ENCODE measurements around the gene ATAD3B.
"Not testable (repeated sequence)": the region's sequence is repeated elsewhere in the genome, so short reads cannot be mapped to it uniquely, and the experiment has no call there.

The ATAD3B gene, protein sequence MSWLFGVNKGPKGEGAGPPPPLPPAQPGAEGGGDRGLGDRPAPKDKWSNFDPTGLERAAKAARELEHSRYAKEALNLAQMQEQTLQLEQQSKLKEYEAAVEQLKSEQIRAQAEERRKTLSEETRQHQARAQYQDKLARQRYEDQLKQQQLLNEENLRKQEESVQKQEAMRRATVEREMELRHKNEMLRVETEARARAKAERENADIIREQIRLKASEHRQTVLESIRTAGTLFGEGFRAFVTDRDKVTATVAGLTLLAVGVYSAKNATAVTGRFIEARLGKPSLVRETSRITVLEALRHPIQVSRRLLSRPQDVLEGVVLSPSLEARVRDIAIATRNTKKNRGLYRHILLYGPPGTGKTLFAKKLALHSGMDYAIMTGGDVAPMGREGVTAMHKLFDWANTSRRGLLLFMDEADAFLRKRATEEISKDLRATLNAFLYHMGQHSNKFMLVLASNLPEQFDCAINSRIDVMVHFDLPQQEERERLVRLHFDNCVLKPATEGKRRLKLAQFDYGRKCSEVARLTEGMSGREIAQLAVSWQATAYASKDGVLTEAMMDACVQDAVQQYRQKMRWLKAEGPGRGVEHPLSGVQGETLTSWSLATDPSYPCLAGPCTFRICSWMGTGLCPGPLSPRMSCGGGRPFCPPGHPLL

DNA sequence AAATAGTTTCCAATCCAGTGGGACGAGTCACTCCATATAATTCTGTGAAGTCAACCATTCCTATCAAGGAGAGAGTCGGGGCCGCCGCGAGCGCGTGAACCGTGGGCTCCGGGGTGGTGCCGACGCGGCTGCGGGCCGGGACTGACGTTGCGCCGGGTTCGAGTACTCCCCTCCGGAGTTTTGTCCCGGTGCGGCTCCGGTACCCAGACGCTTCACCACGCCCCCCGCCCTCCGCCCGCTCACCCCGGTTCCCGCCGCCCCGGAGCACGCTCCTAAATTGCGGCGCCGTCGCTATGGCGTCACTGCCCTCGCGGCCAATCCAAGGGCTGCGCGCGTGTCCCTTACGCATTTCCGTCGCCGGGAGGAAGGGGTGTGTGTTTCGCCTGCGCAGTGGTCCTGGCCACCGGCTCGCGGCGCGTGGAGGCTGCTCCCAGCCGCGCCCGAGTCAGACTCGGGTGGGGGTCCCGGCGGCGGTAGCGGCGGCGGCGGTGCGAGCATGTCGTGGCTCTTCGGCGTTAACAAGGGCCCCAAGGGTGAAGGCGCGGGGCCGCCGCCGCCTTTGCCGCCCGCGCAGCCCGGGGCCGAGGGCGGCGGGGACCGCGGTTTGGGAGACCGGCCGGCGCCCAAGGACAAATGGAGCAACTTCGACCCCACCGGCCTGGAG, at the start of gene ATAD3B:
TSS of gene ATAD3B (plus strand) at position 377 of the 664 bp plus-strand sequence. CDS start at position 497, 120 bp downstream.
- DNase-seq, result peak; percentile 85 to 94

DNA sequence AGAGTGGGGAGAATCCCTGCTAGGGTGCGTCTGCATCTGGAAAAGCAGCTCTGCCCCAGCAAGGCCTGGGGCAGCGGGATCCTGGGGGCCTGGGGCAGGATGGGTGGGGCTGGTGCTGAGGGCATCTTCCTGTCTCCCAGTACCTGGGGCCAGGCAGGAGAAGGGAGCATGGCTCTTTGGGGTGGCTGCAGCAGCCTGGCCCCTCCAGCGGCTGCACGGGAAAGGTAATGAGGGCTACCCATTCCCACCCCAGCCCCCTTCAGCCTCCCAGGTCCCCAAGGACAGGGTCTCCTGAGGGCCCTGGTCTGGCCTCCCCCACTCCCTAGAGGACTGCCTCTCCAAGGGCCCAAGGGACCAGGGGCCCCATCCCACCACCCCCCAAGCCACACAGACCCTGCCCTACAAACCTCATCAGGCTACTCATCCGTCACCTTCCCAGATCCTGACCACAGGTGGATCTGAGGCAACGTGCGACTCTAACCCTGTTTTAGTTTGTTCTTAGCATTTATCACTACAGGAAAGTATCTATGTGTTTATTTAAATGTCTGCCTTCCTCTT, 49.6 kb upstream of the ATAD3B start:
- no peak for DNase-seq

DNA sequence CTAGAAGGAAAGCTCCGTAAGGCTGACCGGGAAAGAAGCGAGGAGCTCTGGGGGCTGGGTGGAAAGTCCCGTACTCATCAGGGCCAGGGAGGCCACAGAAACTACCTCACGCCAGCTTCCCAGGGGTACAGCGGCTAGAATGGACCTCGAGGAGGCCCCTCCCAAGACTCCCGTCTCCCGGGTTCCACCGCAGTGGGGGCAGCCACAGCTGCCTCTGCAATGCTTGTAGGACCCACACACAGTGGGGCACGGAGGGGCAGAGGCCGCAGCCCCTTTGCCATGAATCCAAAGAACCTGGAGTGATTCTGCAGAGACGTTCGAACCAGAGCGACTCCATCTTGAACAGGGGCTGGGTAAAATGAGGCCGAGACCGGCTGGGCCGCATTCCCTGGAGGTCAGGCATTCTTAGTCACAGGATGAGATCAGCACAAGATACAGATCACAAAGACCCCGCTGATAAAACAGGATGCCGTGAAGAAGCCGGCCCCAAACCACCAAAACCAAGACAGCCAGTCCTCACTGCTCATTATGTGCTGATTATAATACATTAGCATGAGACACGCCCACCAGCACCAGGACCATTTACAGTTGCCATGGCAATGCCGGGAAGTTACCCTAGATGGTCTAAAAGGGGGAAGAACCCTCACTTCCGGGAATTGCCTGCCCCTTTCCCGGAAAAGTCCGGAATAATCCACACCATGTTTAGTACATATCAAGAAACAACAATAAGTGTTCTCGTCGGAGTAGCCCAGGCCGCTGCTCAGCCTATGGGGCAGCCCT, 48.9 kb upstream of the ATAD3B start:
- DNase-seq, result no peak

DNA sequence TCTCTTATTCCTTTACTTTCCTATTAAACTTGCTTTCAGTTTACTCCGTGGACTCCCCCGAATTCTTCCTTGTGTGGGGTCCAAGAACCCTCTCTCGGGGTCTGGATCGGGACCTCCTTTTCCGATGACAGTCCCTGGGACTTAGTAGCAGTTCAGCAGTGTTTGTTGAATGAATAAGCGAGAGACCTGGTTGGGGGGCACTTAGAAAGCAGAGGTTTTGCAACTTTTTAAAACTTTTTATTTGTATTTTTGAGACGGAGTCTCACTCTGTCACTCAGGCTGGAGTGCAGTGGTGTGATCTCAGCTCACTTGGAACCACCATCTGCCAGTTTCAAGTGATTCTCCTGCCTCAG, 48.3 kb upstream of the ATAD3B start:
- DNase-seq, result no peak

DNA sequence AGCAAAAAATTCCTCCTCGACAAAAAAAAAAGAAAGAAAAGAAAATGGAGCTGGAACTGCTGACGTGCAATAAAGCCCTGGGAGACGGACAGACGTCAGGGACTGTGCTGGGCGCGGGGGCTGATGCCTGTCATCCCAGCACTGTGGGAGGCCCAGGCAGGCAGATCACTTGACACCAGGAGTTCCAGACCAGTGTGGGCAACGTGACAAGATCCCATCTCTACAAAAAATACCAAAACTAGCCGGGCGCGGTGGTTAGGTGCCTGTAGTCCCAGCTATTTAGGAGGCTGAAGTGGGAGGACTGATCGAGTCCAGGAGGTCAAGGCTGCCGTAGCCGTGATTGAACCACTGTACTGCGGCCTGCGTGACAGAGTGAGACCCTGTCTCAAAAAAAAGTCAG, 46.9 kb upstream of the ATAD3B start:
- DNase-seq, result no peak

DNA sequence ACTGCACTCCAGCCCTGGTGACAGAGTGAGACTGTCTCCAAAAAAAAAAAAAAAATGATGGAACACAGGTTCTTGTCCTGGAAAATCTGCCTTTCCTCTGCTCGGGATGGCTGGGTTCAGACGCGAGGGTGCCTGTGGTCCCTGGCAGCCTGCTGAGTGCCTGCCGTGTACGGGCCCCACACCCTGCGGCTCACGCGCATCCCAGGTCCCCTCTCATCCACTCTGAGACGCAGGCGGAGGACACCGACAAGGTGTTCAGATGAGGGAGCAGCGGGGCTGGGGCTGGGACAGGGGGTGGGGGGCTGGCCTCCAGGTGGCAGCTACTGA, 46.2 kb upstream of the ATAD3B start:
- no peak for DNase-seq

DNA sequence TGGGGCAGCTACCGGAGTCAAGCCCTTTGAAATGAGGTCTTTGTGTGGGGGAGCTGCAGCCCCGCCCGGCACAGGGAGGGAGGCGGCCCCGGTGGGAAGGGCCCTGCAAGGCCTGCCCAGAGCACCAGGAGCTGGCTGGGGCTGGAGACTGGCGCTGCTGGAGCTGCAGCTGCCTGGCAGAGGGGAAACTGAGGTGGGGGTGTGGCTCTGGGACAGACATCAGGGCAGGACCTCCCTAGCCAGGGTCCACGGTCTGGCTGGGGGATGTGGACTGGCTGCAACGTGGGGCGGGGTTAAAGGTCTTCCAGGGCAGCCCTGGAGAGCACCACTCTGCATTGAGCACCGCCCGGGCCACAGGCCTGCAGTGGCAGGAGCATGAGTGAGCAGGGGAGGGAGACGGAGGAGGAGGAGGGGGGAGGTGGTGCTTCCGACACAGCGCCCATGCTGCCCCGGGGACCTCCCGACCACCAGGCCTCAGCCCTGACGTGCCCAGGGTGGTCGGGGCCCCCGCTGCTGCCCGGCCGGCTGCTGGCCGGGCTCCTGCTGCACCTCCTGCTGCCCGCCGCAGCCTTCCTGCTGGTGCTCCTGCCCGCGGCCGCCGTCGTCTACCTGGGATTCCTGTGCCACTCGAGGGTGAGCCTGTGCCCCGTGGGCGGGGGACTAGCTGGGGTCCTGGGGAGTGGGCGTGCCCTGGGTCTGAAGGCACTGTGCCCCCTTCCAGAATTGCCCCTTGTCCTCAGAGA, 45.6 kb upstream of the ATAD3B start:
- DNase-seq, result no peak

DNA sequence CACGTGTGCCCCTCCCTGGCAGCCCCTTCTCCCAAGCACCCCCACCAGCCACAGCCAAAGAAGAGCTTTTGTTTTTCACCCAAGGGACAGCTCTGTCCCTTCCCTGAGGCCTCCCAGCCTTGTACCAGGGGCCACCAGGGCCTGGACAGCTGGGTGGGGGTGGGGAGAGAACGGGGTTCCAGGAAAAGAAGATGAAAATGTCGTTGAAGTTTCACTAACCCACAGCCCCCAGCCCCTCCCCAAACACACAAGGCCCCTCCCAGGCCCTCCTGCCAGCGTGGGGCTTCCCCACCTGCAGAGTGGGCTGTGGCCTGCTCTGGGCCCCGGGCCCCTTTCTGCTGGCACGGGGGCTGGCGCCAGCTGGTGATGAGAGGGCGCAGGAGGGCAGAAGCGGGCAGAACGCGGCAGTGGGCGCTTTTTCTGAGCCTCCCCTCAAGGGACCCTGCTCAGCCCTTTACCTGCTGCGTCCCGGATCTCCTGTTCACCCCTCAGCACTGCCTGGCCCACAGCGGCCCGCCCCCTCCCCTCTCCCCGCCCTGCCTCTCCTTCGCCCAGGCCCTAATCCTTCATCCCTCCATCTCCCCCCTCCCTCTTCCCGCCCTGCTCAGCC, 45.0 kb upstream of the ATAD3B start:
- DNase-seq, result no peak

DNA sequence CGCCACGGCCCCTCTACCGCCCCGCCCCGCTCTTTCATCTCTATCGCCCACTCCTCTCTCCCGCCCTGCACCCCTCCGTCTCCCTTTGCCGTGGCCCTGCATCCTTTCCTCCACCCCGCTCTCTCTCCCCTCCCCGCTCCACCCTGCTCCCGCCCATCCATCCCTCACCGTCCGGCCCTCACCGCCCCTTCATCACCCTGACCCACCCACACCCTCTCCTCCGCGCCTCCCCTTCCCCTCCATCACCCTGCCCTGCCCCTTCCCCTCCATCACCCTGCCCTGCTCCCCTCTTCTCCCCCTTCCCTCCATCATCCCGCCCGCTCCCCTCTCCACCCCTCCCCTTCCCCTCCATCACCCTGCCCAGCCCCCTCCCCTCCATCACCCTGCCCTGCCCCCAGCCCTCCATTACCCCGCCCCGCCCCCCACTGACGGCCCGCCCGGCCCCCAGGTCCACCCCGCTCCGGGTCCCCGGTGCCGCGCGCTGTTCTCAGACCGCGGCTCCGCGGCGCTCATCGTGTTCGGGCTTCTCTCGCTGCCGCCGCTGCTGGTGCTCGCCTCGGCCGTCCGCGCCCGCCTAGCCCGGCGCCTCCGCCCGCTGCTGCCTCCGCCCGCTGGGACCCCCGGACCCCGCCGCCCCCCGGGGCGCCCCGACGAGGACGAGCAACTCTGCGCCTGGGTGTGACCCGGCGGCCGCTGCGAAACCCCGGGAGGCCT, 44.3 kb upstream of the ATAD3B start:
- no peak for DNase-seq

DNA sequence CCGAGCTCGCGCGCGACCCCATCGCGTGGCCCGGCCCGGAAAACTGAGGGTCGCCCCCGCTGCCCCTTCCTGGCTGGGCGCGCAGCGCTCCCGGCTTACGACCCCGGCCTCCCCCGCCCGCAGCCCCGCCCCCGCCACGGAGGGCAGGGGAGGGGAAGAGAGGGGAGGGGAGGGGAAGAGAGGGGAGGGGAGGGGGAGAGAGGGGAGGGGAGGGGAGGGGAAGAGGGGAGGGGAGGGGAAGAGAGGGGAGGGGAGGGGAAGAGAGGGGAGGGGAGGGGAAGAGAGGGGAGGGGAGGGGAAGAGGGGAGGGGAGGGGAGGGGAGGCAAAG, 43.8 kb upstream of the ATAD3B start:
- DNase-seq, result no peak

DNA sequence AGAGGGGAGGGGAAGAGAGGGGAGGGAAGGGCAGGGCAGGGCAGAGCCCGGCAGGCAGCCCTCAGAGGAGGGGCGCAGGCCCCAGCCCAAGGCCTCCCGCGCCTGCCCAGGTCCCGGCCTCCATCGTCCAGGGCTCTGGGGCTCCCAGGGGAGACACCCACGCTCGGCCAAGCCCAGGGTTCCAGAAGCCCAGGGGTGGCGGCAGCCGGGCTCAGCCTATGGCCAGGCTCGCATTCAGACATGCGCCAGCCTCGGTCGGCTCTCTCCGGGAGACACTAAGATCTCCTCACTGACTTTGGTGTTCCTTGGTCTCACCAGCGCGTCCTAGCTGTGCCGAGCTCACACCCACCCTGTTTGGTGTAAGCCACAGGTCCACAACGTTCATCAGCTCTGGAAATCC, 43.4 kb upstream of the ATAD3B start:
- no peak for DNase-seq

DNA sequence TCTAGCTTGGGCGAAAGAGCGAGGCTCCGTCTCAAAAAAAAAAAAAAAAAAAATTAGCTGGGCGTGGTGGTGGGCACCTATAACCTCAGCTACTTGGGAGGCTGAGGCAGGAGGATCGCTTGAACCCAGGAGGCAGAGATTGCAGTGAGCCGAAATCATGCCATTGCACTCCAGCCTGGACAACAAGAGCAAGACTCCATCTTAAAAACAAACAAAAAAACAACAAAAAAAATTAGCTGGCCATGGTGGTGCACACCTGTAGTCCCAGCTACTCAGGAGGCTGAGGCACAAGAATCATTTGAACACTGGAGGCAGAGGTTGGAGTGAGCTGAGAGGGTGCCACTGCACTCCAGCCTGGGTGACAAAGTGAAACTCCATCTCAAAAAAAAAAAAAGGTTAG, 42.6 kb upstream of the ATAD3B start:
- DNase-seq, result not testable (repeated sequence)

DNA sequence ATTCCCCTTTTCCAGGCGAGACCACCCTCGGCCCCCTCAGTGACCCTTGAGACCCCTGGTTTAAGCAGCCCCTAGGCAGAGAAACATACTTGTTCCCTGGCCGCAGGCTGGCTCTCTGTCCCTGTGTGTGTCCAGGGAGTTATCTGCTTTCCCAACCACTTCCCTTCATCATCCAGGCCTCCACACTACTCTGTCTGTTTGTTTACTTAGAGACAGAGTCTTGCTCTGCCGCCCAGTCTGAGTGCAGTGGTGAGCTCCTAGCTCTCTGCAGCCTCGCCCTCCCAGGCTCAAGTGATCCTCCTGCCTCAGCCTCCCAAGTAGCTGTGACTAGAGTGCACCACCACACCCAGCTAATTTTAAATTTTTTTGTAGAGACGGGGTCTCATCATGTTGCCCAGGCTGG, 41.9 kb upstream of the ATAD3B start:
- DNase-seq, result no peak

DNA sequence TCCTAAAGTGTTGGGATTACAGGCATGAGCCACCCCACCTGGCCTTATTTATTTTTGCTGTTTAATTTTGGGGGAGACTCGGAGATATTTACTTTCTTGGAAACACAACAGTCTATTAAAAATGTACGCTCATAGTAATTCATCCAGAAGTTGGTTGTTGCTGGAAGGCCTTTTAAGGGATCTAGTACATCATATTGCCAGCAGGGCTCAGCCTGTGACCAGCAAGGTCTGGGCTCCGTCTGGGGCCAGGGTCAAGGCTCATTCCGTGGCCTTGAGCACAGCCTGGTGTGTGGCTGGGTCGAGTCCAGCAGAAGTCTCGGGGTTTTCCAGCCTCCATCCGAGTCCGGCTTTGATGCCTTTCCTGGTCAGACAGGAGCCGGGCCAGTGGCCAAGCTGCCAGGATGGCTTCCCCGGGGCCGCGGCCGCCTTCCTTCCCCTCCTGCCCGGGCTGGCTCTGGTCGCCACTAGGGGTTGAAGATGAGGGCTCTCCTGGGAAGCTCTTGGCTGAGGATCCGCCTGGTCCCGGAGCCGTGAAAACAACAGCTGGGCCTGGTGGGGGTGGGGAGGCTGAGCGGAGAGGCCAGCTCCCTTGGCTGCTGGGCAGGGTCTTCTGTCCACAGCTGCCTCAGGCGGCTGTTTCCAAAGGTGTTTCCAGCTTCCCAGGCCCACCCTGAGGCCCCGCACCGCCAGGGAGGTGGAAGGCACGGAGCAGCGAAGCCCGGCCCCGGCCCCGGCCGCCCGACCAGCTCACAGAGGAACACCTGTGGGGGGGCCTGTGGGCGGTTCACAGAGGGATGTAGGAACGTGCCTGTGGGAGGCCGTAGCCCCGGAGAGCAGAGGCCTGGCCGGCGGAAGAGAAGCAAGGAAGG, 41.2 kb upstream of the ATAD3B start:
- peak in 1 of 2 experiments; percentile 89 for DNase-seq

DNA sequence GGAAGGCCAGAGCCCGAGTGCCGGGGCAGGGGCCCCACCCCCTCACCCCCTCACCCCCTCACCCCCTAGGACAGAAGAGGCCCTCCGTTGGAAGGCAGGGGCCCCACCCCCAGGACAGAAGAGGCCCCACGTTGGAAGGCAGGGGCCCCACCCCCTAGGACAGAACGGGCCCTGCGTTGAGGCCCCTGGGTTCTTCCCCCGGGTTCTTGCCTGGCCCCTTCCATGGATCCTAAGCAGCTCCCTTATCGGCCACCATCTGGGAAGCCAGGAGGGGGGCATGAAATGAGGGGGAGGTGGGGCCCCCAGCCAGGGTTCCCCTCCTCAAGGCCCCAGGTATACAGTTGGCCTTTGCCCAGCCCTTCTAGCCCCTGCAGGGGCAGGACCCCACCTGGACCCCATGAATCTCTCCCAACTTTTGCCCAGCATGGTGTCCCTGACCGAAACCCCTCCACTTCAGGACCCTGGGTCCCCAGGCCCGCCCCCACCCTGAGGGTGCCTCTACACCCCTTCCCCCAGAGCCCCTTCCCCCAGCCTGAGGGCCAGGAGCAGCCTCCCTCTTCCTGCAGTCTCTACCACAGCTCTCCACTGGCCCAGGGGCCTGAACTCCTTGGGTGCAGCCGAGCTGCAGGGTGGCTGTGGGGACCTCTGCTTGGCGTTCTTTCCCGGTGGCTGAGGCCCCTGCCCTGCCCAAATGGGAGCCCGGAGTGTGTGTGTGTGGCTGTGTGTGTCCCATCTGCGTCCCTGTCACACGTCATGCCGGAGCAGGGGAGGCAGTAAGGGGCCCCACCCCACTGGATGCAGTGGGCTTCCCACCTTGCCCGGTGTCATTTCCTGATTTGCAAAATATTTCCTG, 40.3 kb upstream of the ATAD3B start:
- DNase-seq, result no peak

DNA sequence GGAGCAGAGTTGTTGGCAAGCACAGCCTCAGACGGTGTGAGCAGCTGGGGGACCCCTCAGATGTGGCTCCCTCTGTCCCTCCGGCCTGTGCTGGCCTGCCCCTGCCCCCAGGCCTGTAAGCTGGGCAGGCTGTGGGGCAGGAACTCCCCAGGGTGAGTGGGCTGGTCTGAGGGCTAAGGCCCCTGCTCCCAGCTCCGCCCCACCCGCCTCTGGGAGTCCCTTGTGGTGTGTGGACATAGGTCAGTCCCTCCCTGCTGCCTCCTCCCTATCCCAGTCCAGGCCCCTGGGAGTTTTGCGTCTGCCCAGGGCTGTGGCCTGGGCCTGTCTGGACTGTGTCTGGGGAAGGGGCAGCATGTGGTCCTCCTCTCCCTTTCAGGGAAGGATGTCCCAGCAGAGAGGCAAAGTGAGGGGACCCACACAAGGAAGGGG, 39.7 kb upstream of the ATAD3B start:
- no peak for DNase-seq

DNA sequence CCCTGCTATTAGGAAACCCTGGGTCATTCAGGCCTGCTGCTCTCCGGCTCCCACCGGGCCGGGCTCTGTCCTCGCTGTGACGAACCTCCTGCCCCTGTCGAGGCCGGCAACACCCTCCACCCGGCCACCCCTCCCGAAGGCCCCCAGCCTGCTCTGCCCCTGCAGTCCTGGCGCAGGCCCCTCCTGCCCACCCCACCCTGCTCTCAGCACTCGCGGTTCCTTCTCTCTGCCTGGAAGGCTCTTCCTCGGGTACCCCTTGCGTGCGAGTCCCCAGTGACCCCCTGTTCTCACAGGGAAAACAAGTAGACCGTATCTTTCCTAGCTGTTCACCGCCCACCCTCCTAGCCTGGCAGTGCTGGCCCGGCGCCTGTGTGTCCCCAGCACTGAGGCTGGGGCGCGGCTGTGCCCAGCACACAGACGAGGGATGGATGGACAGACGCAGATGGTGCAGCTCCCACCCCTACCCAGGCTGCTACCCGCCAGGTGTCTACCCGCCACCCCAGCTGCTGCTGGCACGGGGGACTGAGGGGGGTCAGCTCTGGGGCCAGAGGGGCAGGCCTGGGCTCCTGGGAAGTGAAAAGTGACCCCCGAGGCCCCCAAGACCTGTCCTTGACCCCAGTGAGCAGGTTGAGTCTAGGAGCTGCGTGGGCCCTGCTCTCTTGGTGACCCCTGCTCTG, 39.2 kb upstream of the ATAD3B start:
- DNase-seq, result no peak

DNA sequence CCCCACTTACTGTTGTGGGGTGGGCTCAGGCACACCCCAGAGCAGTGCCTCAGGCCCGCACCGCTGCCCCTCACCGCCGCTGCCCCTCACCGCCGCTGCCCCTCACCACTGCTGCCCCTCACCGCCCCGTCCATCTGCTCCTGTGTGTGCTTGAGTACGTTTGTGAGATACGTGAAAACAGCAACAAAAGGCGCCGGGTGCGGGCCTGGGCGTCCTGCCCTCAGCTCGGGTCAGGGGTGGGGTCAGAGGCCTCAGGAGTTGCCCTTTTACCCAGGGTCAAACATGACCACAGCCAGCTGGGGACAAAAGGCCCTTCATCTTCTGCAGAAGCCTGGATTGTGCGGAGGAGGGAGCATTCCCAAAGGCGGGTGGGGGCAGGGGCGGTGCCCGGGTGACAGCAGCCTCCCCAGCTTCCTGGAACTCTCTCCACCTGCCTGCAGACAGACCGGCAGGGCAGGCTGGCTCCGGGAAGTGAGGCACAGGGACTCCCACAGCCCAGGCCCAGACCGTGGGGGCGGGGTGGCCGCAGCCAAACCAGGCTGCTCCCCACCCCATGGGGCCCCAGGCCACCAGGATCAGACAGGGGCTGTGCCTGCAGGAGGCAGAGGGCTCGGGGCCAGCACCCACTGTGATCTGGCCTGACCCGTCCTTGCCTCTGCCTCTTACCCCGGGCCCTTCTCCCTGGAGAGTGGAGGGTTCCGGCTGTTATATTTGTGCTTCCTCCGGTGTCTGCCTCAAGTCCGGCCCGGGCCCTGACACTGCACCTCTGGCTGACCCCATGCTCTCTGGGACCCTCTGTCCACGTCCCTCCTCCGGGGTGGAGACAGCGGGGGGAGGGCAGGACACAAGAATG, 38.4 kb upstream of the ATAD3B start:
- DNase-seq, result peak in 1 of 2 experiments; percentile 51

Data from NCI-H446 (cell line).